Chondrocyte (in vitro differentiated cells): ENCODE results near the gene ASB18. TPM values are rescaled to one million over a fixed set of nuclear protein-coding genes. Genes with fewer than 3 reads are reported as not detected.

Source experiments
- DNase-seq: peaks from one replicate; pipeline ENCODE4 v3.0.0; 2021; ENCODE audit warnings: mixed read lengths, low spot score
- H3K27ac Mint-ChIP-seq: one replicate; pipeline ENCODE4 v1.8.0; 2021; ENCODE audit warnings: mild to moderate bottlenecking, moderate library complexity, mixed read lengths; ENCODE audit not compliant: unreplicated experiment
- H3K27me3 Mint-ChIP-seq: 2 replicates; pipeline ENCODE4 v1.8.0; 2021; ENCODE audit warnings: low read depth, mixed read lengths
- H3K36me3 Mint-ChIP-seq: 2 replicates; pipeline ENCODE4 v1.8.0; 2021; ENCODE audit warnings: low read depth, mixed read lengths
- H3K4me1 Mint-ChIP-seq: 2 replicates; pipeline ENCODE4 v1.8.0; 2021; ENCODE audit warnings: low read depth, mild to moderate bottlenecking, mixed read lengths
- H3K4me3 Mint-ChIP-seq: one replicate; pipeline ENCODE4 v1.8.0; 2021; ENCODE audit warnings: mild to moderate bottlenecking, moderate library complexity, mixed read lengths; ENCODE audit not compliant: unreplicated experiment
- H3K9me3 Mint-ChIP-seq: 2 replicates; pipeline ENCODE4 v1.8.0; 2021; ENCODE audit warnings: low read depth, mixed read lengths
- CTCF ChIP-seq: fragments of 200-600 bp; sonication (generic); IDR thresholded peaks from 2 replicates; pipeline ENCODE4 v1.5.0; 2021; ENCODE audit warnings: antibody characterized with exemption, mild to moderate bottlenecking, moderate library complexity
- total RNA-seq: library from RNA; stranded (reverse); gene quantifications from 3 replicates; pipeline ENCODE4 v1.2.1, GENCODE V29; 2021

Gene ASB18
- total RNA-seq, 1 donor from 2014 or later = not detected

- H3K27me3 Mint-ChIP-seq = no peaks in the 10 kb centered on the region
- no peak for TF ChIP-seq CTCF
- H3K36me3 Mint-ChIP-seq = peaks cover 5% of the 10 kb centered on the region
- no peak for DNase-seq
- no peak overlapping the region for H3K27ac Mint-ChIP-seq
- H3K4me3 Mint-ChIP-seq = no peak overlapping the region
- H3K9me3 Mint-ChIP-seq = peaks cover 10% of the 10 kb centered on the region
- H3K4me1 Mint-ChIP-seq = no peaks in the 10 kb centered on the region
These were observed 107.9 kb downstream of the ASB18 start for GRCh38 chr2:236156095-236156859.

GRCh38 chr2:236155406-236155805 is 108.8 kb downstream of the ASB18 start:
- no peak for DNase-seq
- Mint-ChIP-seq H3K4me3 (no peak overlapping the region), H3K36me3 (peaks cover 8% of the 10 kb centered on the region), H3K27ac (no peak overlapping the region), H3K9me3 (peaks cover 18% of the 10 kb centered on the region), H3K4me1 (no peaks in the 10 kb centered on the region), H3K27me3 (no peaks in the 10 kb centered on the region)
- no peak for TF ChIP-seq CTCF

- Mint-ChIP-seq H3K27me3 (peaks cover 1% of the 10 kb centered on the region), H3K4me1 (peaks cover 4% of the 10 kb centered on the region), H3K9me3 (peaks cover 11% of the 10 kb centered on the region), H3K27ac (no peak overlapping the region), H3K36me3 (peaks cover 6% of the 10 kb centered on the region), H3K4me3 (no peak overlapping the region)
- no peak for DNase-seq
- TF ChIP-seq CTCF = no peak
These were observed 117.8 kb downstream of the ASB18 start for GRCh38 chr2:236146436-236146835.

GRCh38 chr2:236143811-236144210 is 120.4 kb downstream of the ASB18 start:
- Mint-ChIP-seq H3K4me1 (peaks cover 4% of the 10 kb centered on the region), H3K36me3 (peaks cover 1% of the 10 kb centered on the region), H3K27ac (no peak overlapping the region), H3K4me3 (no peak overlapping the region), H3K9me3 (no peaks in the 10 kb centered on the region), H3K27me3 (peaks cover 1% of the 10 kb centered on the region)
- DNase-seq = no peak
- TF ChIP-seq CTCF = no peak

Other genes starting within 250 kb of the ASB18 start
- gene GBX2, start 96.0 kb downstream of the ASB18 start, total RNA-seq = 12.5 to 17.8 TPM (median 16.7 TPM) in 3 replicates